A673 (cell line): ENCODE data around the gene TNIP1. TPM values are rescaled to one million over a fixed set of nuclear protein-coding genes. Genes with fewer than 3 reads are reported as not detected.

Experiments
- BruUV-seq: library from RNA; stranded (reverse); fragments of 400-500 nt; replicated peaks from 2 replicates; lab custom pipeline; 2021; lab: Mats Ljungman, UMichigan
- CTCF ChIA-PET: fragments of 300-600 bp; sonication (Branson Sonifier 250); formaldehyde crosslinking; loops from one replicate; lab custom pipeline; 2022; ENCODE audit warnings: antibody characterized with exemption; lab: Charles Lee
- POLR2A ChIA-PET: fragments of 300-600 bp; sonication (Branson Sonifier 250); formaldehyde crosslinking; loops from one replicate; lab custom pipeline; 2022; ENCODE audit warnings: antibody characterized with exemption; ENCODE audit not compliant: low non-redundant PET; lab: Charles Lee
- DNase-seq: peaks from one replicate; pipeline ENCODE4 v3.0.0-alpha.2; 2015; ENCODE audit warnings: low spot score
- H3K27ac ChIP-seq: fragments of 200-600 bp; sonication (generic); 2 replicates; pipeline ENCODE4 v1.5.1; 2016; ENCODE audit warnings: mixed run types, low read depth, mild to moderate bottlenecking, mixed read lengths, antibody characterized with exemption, low read length; ENCODE audit not compliant: poor library complexity, severe bottlenecking
- H3K27me3 ChIP-seq: fragments of 200-600 bp; sonication (generic); replicated peaks from 2 replicates; pipeline ENCODE4 v1.6.1; 2017; ENCODE audit warnings: mixed run types, low read depth, mild to moderate bottlenecking, mixed read lengths, antibody characterized with exemption, low read length; ENCODE audit not compliant: insufficient read depth, poor library complexity
- H3K36me3 ChIP-seq: fragments of 200-600 bp; sonication (generic); 2 replicates; pipeline ENCODE4 v1.6.1; 2016; ENCODE audit warnings: mixed run types, mild to moderate bottlenecking, mixed read lengths, antibody characterized with exemption, low read length; ENCODE audit not compliant: insufficient read depth, poor library complexity, severe bottlenecking
- H3K4me1 ChIP-seq: fragments of 200-600 bp; sonication (generic); 2 replicates; pipeline ENCODE4 v1.6.1; 2017; ENCODE audit warnings: mixed run types, mild to moderate bottlenecking, mixed read lengths, antibody characterized with exemption, low read length; ENCODE audit not compliant: insufficient read depth, poor library complexity, severe bottlenecking
- H3K4me3 ChIP-seq: fragments of 200-600 bp; sonication (generic); 2 replicates; pipeline ENCODE4 v1.5.1; 2016; ENCODE audit warnings: low read depth, mixed run types, mild to moderate bottlenecking, mixed read lengths, low read length; ENCODE audit not compliant: poor library complexity, severe bottlenecking
- H3K9me3 ChIP-seq: fragments of 200-600 bp; sonication (generic); 2 replicates; pipeline ENCODE4 v1.6.1; 2016; ENCODE audit warnings: mixed run types, low read depth, mild to moderate bottlenecking, mixed read lengths, antibody characterized with exemption, low read length; ENCODE audit not compliant: poor library complexity, severe bottlenecking
- EZH2 ChIP-seq: fragments of 200-600 bp; sonication (generic); IDR thresholded peaks from 2 replicates; pipeline ENCODE4 v1.6.1; 2017; ENCODE audit warnings: borderline replicate concordance, low read depth, mild to moderate bottlenecking, mixed read lengths, antibody characterized with exemption, low read length; ENCODE audit not compliant: poor library complexity, severe bottlenecking
- intact Hi-C: fragments of 100-400 bp; cut with micrococcal nuclease; formaldehyde crosslinking; loops from one replicate; pipeline ENCODE4 v1.10.0; 2022; ENCODE audit not compliant: unreplicated experiment
- total RNA-seq: library from RNA; stranded (reverse); gene quantifications from 2 replicates; pipeline ENCODE4 v1.2.3, GENCODE V29; 2021
- TF ChIP-seq, protein P1 (sequence below): fragments of 300-800, 200-600 bp; sonication (generic); conservative IDR thresholded peaks from 2 replicates; pipeline ENCODE4 v1.5.1; 2017; ENCODE audit warnings: low read depth, mild to moderate bottlenecking, antibody characterized with exemption, low read length, moderate library complexity, mixed read lengths

TNIP1 gene
- total RNA-seq, 1 experiment from 2014 or later: 33.3 TPM

DNA sequence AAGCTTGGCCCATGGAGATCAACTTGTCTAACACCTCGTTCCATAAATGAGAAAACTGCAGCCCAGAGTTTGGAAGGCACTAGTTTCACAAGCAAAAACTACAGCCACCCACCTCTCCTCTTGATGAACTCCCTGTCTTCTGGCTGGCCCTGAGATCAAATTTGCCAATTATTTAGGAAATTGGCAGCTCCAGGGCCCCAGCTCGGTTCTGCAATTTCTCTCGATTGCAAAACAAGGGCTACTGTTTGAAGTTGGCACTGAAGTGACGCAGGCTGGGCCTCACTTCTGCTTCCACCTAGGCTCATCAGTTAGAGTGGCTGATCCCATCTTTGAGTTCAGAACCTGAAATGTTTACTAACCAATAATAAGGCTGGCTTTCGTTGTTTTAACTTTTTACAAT lies 64.1 kb downstream of the TNIP1 start:
- no peak overlapping the region for H3K4me3 ChIP-seq
- H3K9me3 ChIP-seq: no peaks in the 10 kb centered on the region
- CTCF ChIA-PET: no interaction called here
- no peak for DNase-seq
- H3K27ac ChIP-seq: no peak overlapping the region
- H3K27me3 ChIP-seq: peaks cover 9% of the 10 kb centered on the region
- no TSS peak for BruUV-seq
- no peaks in the 10 kb centered on the region for H3K36me3 ChIP-seq
- TF ChIP-seq, protein P1, sequence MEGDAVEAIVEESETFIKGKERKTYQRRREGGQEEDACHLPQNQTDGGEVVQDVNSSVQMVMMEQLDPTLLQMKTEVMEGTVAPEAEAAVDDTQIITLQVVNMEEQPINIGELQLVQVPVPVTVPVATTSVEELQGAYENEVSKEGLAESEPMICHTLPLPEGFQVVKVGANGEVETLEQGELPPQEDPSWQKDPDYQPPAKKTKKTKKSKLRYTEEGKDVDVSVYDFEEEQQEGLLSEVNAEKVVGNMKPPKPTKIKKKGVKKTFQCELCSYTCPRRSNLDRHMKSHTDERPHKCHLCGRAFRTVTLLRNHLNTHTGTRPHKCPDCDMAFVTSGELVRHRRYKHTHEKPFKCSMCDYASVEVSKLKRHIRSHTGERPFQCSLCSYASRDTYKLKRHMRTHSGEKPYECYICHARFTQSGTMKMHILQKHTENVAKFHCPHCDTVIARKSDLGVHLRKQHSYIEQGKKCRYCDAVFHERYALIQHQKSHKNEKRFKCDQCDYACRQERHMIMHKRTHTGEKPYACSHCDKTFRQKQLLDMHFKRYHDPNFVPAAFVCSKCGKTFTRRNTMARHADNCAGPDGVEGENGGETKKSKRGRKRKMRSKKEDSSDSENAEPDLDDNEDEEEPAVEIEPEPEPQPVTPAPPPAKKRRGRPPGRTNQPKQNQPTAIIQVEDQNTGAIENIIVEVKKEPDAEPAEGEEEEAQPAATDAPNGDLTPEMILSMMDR: no peak
- no peak for TF ChIP-seq EZH2
- intact Hi-C loops: no loop called here
- no peaks in the 10 kb centered on the region for H3K4me1 ChIP-seq
- POLR2A ChIA-PET: no interaction called here

DNA sequence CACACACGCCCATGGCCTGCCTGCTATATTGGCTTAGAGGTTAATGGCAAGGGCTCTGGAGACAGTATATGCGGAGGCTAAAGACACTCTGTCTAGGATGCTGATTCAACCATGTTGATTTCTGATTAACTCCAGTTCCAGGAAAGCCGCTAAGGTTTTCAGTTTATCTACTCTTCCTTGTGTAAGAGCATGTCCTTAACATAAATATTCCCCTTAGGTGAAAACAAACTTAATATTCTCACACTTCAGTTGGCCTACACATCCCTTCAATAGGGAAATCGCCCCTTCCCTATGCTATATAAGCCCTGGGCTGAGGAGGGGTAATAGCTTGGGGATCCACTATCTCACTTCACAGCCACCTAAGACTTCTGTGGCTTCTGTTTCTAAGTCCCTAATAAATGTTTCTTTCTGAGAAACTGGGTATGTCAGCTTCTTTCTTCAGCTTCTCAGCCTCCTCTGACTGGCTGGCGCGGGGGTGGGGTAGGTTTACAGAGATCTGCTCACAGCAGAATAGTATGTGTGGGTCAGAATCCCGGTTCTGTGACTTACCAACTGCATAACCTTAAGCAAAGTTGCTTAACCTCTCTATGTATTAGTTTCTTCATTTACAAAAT lies 64.8 kb downstream of the TNIP1 start:
- intact Hi-C loops: no loop called here
- Histone ChIP-seq H3K4me3 (no peak overlapping the region), H3K9me3 (no peaks in the 10 kb centered on the region), H3K27me3 (peaks cover 7% of the 10 kb centered on the region), H3K36me3 (no peaks in the 10 kb centered on the region), H3K27ac (no peak overlapping the region), H3K4me1 (no peaks in the 10 kb centered on the region)
- TF ChIP-seq EZH2: no peak
- TF ChIP-seq, protein P1: no peak
- ChIA-PET CTCF (no interaction called here), POLR2A (no interaction called here)
- DNase-seq: no peak
- no TSS peak for BruUV-seq

DNA sequence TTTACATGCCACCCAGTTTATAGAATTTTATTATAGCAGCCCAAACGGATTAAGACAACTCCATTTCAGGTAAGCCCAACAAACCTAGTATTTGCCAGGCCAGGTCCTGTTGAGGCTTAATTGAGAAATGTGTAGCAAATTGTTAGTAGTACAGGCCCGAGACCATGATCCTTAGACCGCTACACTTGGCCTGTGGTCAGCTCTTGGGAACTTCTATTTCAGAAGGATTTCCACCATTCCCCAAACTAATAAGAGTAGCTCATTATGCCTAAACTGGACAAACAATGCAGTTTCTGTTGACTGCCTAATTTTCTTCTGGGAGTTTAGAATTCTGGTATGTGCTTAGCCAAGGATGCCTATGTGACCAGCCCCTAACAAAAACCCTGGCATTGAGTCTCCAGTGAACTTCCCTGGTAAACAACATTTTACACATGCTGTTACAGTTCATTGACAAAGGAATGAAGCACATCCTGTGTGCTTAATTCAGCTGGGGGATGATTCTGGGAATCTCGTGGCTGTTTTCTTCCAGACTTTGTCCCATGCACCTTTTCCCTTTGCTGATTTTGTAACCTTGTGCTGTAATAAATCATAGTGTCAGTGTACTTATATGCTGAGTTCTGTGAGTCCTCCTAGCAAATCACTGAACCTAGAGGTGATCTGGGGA lies 66.0 kb downstream of the TNIP1 start:
- H3K36me3 ChIP-seq: no peaks in the 10 kb centered on the region
- H3K4me3 ChIP-seq: no peak overlapping the region
- H3K27me3 ChIP-seq: peaks cover under 1% of the 10 kb centered on the region
- DNase-seq: no peak
- intact Hi-C loops: no loop called here
- ChIA-PET CTCF (no interaction called here), POLR2A (no interaction called here)
- no peak for TF ChIP-seq EZH2
- TF ChIP-seq, protein P1: no peak
- BruUV-seq: no TSS peak
- H3K9me3 ChIP-seq: no peaks in the 10 kb centered on the region
- no peaks in the 10 kb centered on the region for H3K4me1 ChIP-seq
- no peak overlapping the region for H3K27ac ChIP-seq
